ENCODE results near the gene UCP2. TPM values are rescaled to one million over a fixed set of nuclear protein-coding genes. Genes with fewer than 3 reads are reported as not detected.
A peak's percentile ranks its signal among the peaks of the same experiment; 100 is the strongest.
"Not testable (repeated sequence)": the region's sequence is repeated elsewhere in the genome, so short reads cannot be mapped to it uniquely, and the experiment has no call there.

The UCP2 gene
- total RNA-seq, 1 donor from 2014 or later = 69.2 TPM

DNA sequence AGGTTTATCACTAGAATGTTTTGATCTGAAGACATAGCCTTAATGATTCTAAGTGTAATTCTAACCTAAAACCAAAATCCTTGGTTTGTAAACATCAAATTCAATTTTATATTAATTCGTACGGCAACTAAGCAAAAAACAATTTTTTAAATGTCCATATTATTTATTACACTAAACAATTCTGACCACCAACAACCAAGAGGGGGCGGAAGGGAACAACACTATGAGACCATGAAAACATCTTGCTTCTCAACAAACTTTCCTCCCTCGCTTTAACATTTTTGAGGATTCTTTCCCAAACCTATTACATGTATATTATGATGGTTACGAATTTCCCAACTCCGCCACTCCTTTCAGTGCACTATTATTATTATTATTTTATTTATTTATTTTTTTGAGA lies 6.5 kb upstream of the UCP2 start:
- H3K4me1 Mint-ChIP-seq = peaks cover 3% of the 10 kb centered on the region
- no peak overlapping the region for H3K4me2 ChIP-seq
- no peaks in the 10 kb centered on the region for H3K36me3 Mint-ChIP-seq
- no peak overlapping the region for H3K4me3 ChIP-seq
- DNase-seq (ENCODE audit: low spot score) = no peak
- H3K27ac ChIP-seq = no peak overlapping the region
- TF ChIP-seq CTCF (IDR thresholded peaks at IDR 0.05) = no peak
- no peak for TF ChIP-seq EZH2 (IDR thresholded peaks at IDR 0.05)
- TF ChIP-seq EZH2phosphoT487 (IDR thresholded peaks at IDR 0.05) = no peak
- no peak overlapping the region for H2AFZ ChIP-seq (replicated peaks)
- H3K27me3 Mint-ChIP-seq (ENCODE audit: insufficient read depth, low read depth) = no peaks in the 10 kb centered on the region
- no peaks in the 10 kb centered on the region for H3K27me3 ChIP-seq
- peaks cover 6% of the 10 kb centered on the region for H3F3A ChIP-seq (ENCODE audit: low read depth)
- H4K20me1 ChIP-seq (ENCODE audit: low read depth) = no peaks in the 10 kb centered on the region
- no peaks in the 10 kb centered on the region for H3K9me3 Mint-ChIP-seq
- no peaks in the 10 kb centered on the region for H3K36me3 ChIP-seq
- H3K4me3 Mint-ChIP-seq = no peak overlapping the region
- H3K79me2 ChIP-seq (ENCODE audit: low read depth) = no peaks in the 10 kb centered on the region
- no peaks in the 10 kb centered on the region for H3K9me3 ChIP-seq (ENCODE audit: low read depth)
- H3K27ac Mint-ChIP-seq = no peak overlapping the region
- no peak overlapping the region for H3K9ac ChIP-seq
- H3K4me1 ChIP-seq = no peaks in the 10 kb centered on the region

GRCh38 chr11:73988227-73988626 lies 5.6 kb upstream of the UCP2 start:
- Mint-ChIP-seq H3K27ac (no peak overlapping the region), H3K9me3 (no peaks in the 10 kb centered on the region), H3K36me3 (no peaks in the 10 kb centered on the region), H3K27me3 (ENCODE audit: insufficient read depth, low read depth) (no peaks in the 10 kb centered on the region), H3K4me3 (no peak overlapping the region), H3K4me1 (peaks cover 12% of the 10 kb centered on the region)
- no peak overlapping the region for H3K4me2 ChIP-seq
- H3K36me3 ChIP-seq = no peaks in the 10 kb centered on the region
- H2AFZ ChIP-seq (replicated peaks) = no peak overlapping the region
- H3K27ac ChIP-seq = no peak overlapping the region
- H3K9me3 ChIP-seq (ENCODE audit: low read depth) = no peaks in the 10 kb centered on the region
- H3K27me3 ChIP-seq = no peaks in the 10 kb centered on the region
- no peaks in the 10 kb centered on the region for H4K20me1 ChIP-seq (ENCODE audit: low read depth)
- TF ChIP-seq EZH2 (IDR thresholded peaks at IDR 0.05) = no peak
- TF ChIP-seq CTCF (IDR thresholded peaks at IDR 0.05) = no peak
- no peak for TF ChIP-seq EZH2phosphoT487 (IDR thresholded peaks at IDR 0.05)
- H3F3A ChIP-seq (ENCODE audit: low read depth) = peaks cover 15% of the 10 kb centered on the region
- H3K4me1 ChIP-seq = no peaks in the 10 kb centered on the region
- no peak overlapping the region for H3K4me3 ChIP-seq
- H3K9ac ChIP-seq = no peak overlapping the region
- no peaks in the 10 kb centered on the region for H3K79me2 ChIP-seq (ENCODE audit: low read depth)
- DNase-seq (ENCODE audit: low spot score) = no peak

DNA sequence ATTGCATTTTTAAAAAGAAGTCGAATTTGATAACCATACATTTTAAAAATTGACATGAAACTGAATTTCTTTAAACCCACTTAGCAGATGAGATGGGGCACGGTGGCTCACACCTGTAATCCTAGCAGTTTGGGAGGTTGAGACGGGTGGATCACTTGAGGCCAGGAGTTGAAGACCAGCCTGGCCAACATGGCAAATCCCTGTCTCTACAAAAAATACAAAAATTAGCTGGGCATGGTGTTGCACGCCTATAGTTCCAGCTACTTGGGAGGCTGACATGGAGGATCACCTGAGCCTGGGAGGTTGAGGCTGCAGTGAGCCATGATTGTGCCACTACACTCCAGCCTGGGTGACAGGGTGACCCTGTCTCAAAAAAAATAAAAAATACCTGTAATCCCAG lies 3.0 kb upstream of the UCP2 start:
- Histone ChIP-seq H3F3A (ENCODE audit: low read depth) (peaks cover 34% of the 10 kb centered on the region), H3K4me1 (peaks cover 16% of the 10 kb centered on the region), H3K79me2 (ENCODE audit: low read depth) (peaks cover 19% of the 10 kb centered on the region)
- H3K27ac ChIP-seq; H3K4me3 Mint-ChIP-seq; H3K36me3 Mint-ChIP-seq; DNase-seq (ENCODE audit: low spot score); H3K27me3 Mint-ChIP-seq (ENCODE audit: insufficient read depth, low read depth); H3K9ac ChIP-seq; H3K9me3 Mint-ChIP-seq; H3K27me3 ChIP-seq; H2AFZ ChIP-seq (replicated peaks); H3K4me3 ChIP-seq; H4K20me1 ChIP-seq (ENCODE audit: low read depth); H3K27ac Mint-ChIP-seq; H3K9me3 ChIP-seq (ENCODE audit: low read depth); H3K4me2 ChIP-seq; H3K36me3 ChIP-seq: not testable (repeated sequence)
- peaks cover 34% of the 10 kb centered on the region for H3K4me1 Mint-ChIP-seq

GRCh38 chr11:73983741-73984538 lies 1.3 kb upstream of the UCP2 start:
- Histone ChIP-seq H3F3A (ENCODE audit: low read depth) (peaks cover 39% of the 10 kb centered on the region), H4K20me1 (ENCODE audit: low read depth) (peaks cover 10% of the 10 kb centered on the region), H3K4me2 (peak overlapping the region; percentile 83), H3K9me3 (ENCODE audit: low read depth) (no peaks in the 10 kb centered on the region), H3K79me2 (ENCODE audit: low read depth) (peaks cover 28% of the 10 kb centered on the region), H3K4me1 (peaks cover 27% of the 10 kb centered on the region), H3K36me3 (no peaks in the 10 kb centered on the region), H3K9ac (no peak overlapping the region), H3K27me3 (no peaks in the 10 kb centered on the region), H2AFZ (replicated peaks) (peak overlapping the region; percentile 66), H3K27ac (peak overlapping the region; percentile 9), H3K4me3 (peak overlapping the region; percentile 81)
- Mint-ChIP-seq H3K4me3 (peak overlapping the region; percentile 98), H3K27ac (peak overlapping the region; percentile 55), H3K9me3 (no peaks in the 10 kb centered on the region), H3K4me1 (peaks cover 40% of the 10 kb centered on the region), H3K36me3 (peaks cover 15% of the 10 kb centered on the region), H3K27me3 (ENCODE audit: insufficient read depth, low read depth) (peaks cover 2% of the 10 kb centered on the region)
- DNase-seq (ENCODE audit: low spot score) = no peak
- TF ChIP-seq EZH2 (IDR thresholded peaks at IDR 0.05) (no peak), CTCF (IDR thresholded peaks at IDR 0.05) (no peak), EZH2phosphoT487 (IDR thresholded peaks at IDR 0.05) (no peak)

Data from neural progenitor cell (in vitro differentiated cells).